ENCODE data around the gene FAF1.

GRCh38 chr1:50779801-50780200, 180.3 kb downstream of the FAF1 start:
- TF ChIP-seq CTCF (IDR thresholded peaks at IDR 0.05; ENCODE audit: low read depth, low read length, poor library complexity, severe bottlenecking) (no peak), EZH2phosphoT487 (IDR thresholded peaks at IDR 0.05; ENCODE audit: borderline replicate concordance, low read length) (no peak)

Measured in DOHH2 (cell line).